SK-N-SH (cell line): ENCODE measurements around the gene PPL. TPM values are rescaled to one million over a fixed set of nuclear protein-coding genes. Genes with fewer than 3 reads are reported as not detected.

Experiments
- CTCF ChIA-PET: fragments of 300-600, 350-600 bp; formaldehyde crosslinking; extraction: SDS; loops from one replicate; lab custom pipeline; 2021; lab: Yijun Ruan, JAX
- POLR2A ChIA-PET: fragments of 350-600 bp; sonication (Branson Sonifier 250); formaldehyde crosslinking; extraction: SDS; loops from one replicate; lab custom pipeline; 2020; ENCODE audit warnings: antibody characterized with exemption, inconsistent platforms; lab: Yijun Ruan, JAX
- DNase-seq: peaks from one replicate; pipeline ENCODE4 v3.0.0; 2012
- H2AFZ ChIP-seq: fragments of 200-600 bp; sonication (generic); 2 replicates; pipeline ENCODE4 v1.8.1; 2016; ENCODE audit warnings: antibody characterized with exemption, mild to moderate bottlenecking, low read depth
- H3F3A ChIP-seq: fragments of 200-600 bp; sonication (generic); replicated peaks from 2 replicates; pipeline ENCODE3; 2016; ENCODE audit warnings: antibody characterized with exemption, mild to moderate bottlenecking; ENCODE audit not compliant: insufficient read depth
- H3K27ac ChIP-seq, 2 experiments: fragments of 200-500 bp in 1 of 2; fragments of 200-600 bp in 1 of 2; sonication (Bioruptor generic) in 1 of 2; sonication (generic), shearing (Covaris generic) in 1 of 2; 2 replicates each; pipeline versions ENCODE4 v1.5.1 to v1.6.1; 2014 to 2016; ENCODE audit warnings: low read depth in 2 of 2, inconsistent platforms in 1 of 2, low read length in 1 of 2, mild to moderate bottlenecking in 1 of 2, mixed read lengths in 1 of 2
- H3K27me3 ChIP-seq: fragments of 200-600 bp; sonication (generic), shearing (Covaris generic); 2 replicates; pipeline ENCODE4 v1.6.1; 2016; ENCODE audit warnings: mixed run types; ENCODE audit not compliant: insufficient read depth
- H3K36me3 ChIP-seq, 2 experiments: fragments of 200-500 bp in 1 of 2; fragments of 200-600 bp in 1 of 2; sonication (Bioruptor generic) in 1 of 2; sonication (generic) in 1 of 2; replicated peaks in 1 of 2; 2 replicates each; pipeline versions ENCODE3 to v1.5.1; 2014 to 2016; ENCODE audit warnings: low read length in 1 of 2, mild to moderate bottlenecking in 1 of 2; ENCODE audit not compliant: insufficient read depth in 2 of 2, control insufficient read depth in 1 of 2
- H3K4me1 ChIP-seq, 2 experiments: fragments of 200-500 bp in 1 of 2; fragments of 200-600 bp in 1 of 2; sonication (Bioruptor generic) in 1 of 2; sonication (generic), shearing (Covaris generic) in 1 of 2; 2 replicates each; pipeline versions ENCODE4 v1.5.1 to v1.6.1; 2014 to 2016; ENCODE audit warnings: low read depth in 1 of 2, low read length in 1 of 2, mixed run types in 1 of 2; ENCODE audit not compliant: insufficient read depth in 2 of 2, control insufficient read depth in 1 of 2
- H3K4me2 ChIP-seq: fragments of 200-600 bp; sonication (generic), shearing (Covaris generic); 2 replicates; pipeline ENCODE4 v1.6.1; 2017; ENCODE audit warnings: mixed run types
- H3K4me3 ChIP-seq, 2 experiments: fragments of 200-500 bp in 1 of 2; fragments of 200-600 bp in 1 of 2; sonication (Bioruptor generic) in 1 of 2; sonication (generic), shearing (Covaris generic) in 1 of 2; 2 replicates each; pipeline versions ENCODE4 v1.5.1 to v1.8.1; 2014 to 2016; ENCODE audit warnings: low read depth in 2 of 2, inconsistent platforms in 1 of 2, low read length in 1 of 2, mild to moderate bottlenecking in 1 of 2, mixed read lengths in 1 of 2, moderate library complexity in 1 of 2
- H3K79me2 ChIP-seq: fragments of 200-600 bp; sonication (generic); 2 replicates; pipeline ENCODE4 v1.8.1; 2017; ENCODE audit warnings: mild to moderate bottlenecking; ENCODE audit not compliant: insufficient read depth
- H3K9ac ChIP-seq: fragments of 200-600 bp; sonication (generic); 2 replicates; pipeline ENCODE4 v1.6.1; 2017; ENCODE audit warnings: mixed run types
- H3K9me2 ChIP-seq: fragments of 200-600 bp; sonication (generic); 2 replicates; pipeline ENCODE4 v1.6.1; 2017; ENCODE audit warnings: mixed run types
- H3K9me3 ChIP-seq: fragments of 200-600 bp; sonication (generic); 2 replicates; pipeline ENCODE4 v1.6.1; 2017; ENCODE audit warnings: mixed run types, mild to moderate bottlenecking, moderate library complexity
- H4K20me1 ChIP-seq: fragments of 200-600 bp; sonication (generic); 2 replicates; pipeline ENCODE4 v1.6.1; 2017; ENCODE audit warnings: mild to moderate bottlenecking, mixed run types; ENCODE audit not compliant: insufficient read depth
- CHD2 ChIP-seq: fragments of 150-350 bp; IDR thresholded peaks from 2 replicates; pipeline ENCODE4 v1.6.1; 2018; ENCODE audit warnings: low read length; ENCODE audit not compliant: partially characterized antibody
- EZH2phosphoT487 ChIP-seq: fragments of 200-600 bp; sonication (generic); IDR thresholded peaks from 2 replicates; pipeline ENCODE4 v1.6.1; 2017; ENCODE audit warnings: low read depth, mixed run types, mild to moderate bottlenecking, antibody characterized with exemption, moderate library complexity, borderline replicate concordance
- FOSL2 ChIP-seq: IDR thresholded peaks from 2 replicates; pipeline ENCODE4 v1.4.0; 2012; ENCODE audit warnings: low read depth, mild to moderate bottlenecking, moderate library complexity, borderline replicate concordance
- FOXM1 ChIP-seq: IDR thresholded peaks from 2 replicates; pipeline ENCODE4 v1.4.0; 2012; ENCODE audit warnings: low read depth, mild to moderate bottlenecking
- GATA2 ChIP-seq: sonication (generic); formaldehyde crosslinking; IDR thresholded peaks from 2 replicates; pipeline ENCODE4 v1.5.0; 2020; ENCODE audit warnings: mild to moderate bottlenecking, missing genetic modification reagents
- JUND ChIP-seq: IDR thresholded peaks from 2 replicates; pipeline ENCODE4 v1.4.0; 2012
- MEF2A ChIP-seq: IDR thresholded peaks from 2 replicates; pipeline ENCODE4 v1.4.0; 2012; ENCODE audit warnings: low read depth, borderline replicate concordance
- MXI1 ChIP-seq: IDR thresholded peaks from 2 replicates; pipeline ENCODE4 v1.6.1; 2012; ENCODE audit warnings: mild to moderate bottlenecking, low read depth, low read length, improper control_type of control experiment
- NRF1 ChIP-seq: IDR thresholded peaks from 2 replicates; pipeline ENCODE4 v1.6.1; 2012; ENCODE audit warnings: low read depth, mild to moderate bottlenecking, low read length
- POLR2AphosphoS5 ChIP-seq: IDR thresholded peaks from 2 replicates; pipeline ENCODE4 v1.6.1; 2012; ENCODE audit warnings: low read depth, low read length
- RCOR1 ChIP-seq: fragments of 150-350 bp; IDR thresholded peaks from 2 replicates; pipeline ENCODE4 v1.6.1; 2017; ENCODE audit warnings: antibody characterized with exemption, low read length
- RFX5 ChIP-seq: IDR thresholded peaks from 2 replicates; pipeline ENCODE4 v1.6.1; 2012; ENCODE audit warnings: mild to moderate bottlenecking, improper control_type of control experiment, low read length
- TAF1 ChIP-seq: IDR thresholded peaks from 2 replicates; pipeline ENCODE4 v1.6.1; 2012; ENCODE audit warnings: low read depth, mild to moderate bottlenecking, low read length, moderate library complexity, borderline replicate concordance
- YY1 ChIP-seq: IDR thresholded peaks from 2 replicates; pipeline ENCODE4 v1.4.0; 2012; ENCODE audit warnings: low read depth, mild to moderate bottlenecking
- WGBS: methylation state at CpG from one replicate; pipeline ENCODE4 v1.1.6; 2017; ENCODE audit warnings: low lambda C conversion rate; 5-methylcytosine and 5-hydroxymethylcytosine counted together
- polyA plus RNA-seq, 3 experiments: library from polyadenylated mRNA; depleted of rRNA; stranded (reverse); fragments of >200 nt; gene quantifications; 2 replicates each; pipeline ENCODE4 v1.2.3, GENCODE V29; 2012
- TF ChIP-seq, protein P1 (sequence below): IDR thresholded peaks from 2 replicates; pipeline ENCODE4 v1.4.0; 2012; ENCODE audit warnings: low read depth, borderline replicate concordance
- TF ChIP-seq, protein P2 (sequence below): IDR thresholded peaks from 2 replicates; pipeline ENCODE4; 2012
- TF ChIP-seq, protein P3 (sequence below): IDR thresholded peaks from 2 replicates; pipeline ENCODE4 v1.4.0; 2012; ENCODE audit warnings: low read depth, borderline replicate concordance
- TF ChIP-seq, protein P4 (sequence below): fragments of 150-350 bp; IDR thresholded peaks from 2 replicates; pipeline ENCODE4 v1.6.1; 2016; ENCODE audit warnings: mild to moderate bottlenecking, low read depth, low read length
- TF ChIP-seq, protein P5 (sequence below): fragments of 150-350 bp; IDR thresholded peaks from 2 replicates; pipeline ENCODE4 v1.6.1; 2017; ENCODE audit warnings: antibody characterized with exemption, low read length, low read depth, borderline replicate concordance

PPL gene
- polyA plus RNA-seq, 1 of the 3 experiments (the other 2 are of a cell fraction), result 24.6 TPM

DNA sequence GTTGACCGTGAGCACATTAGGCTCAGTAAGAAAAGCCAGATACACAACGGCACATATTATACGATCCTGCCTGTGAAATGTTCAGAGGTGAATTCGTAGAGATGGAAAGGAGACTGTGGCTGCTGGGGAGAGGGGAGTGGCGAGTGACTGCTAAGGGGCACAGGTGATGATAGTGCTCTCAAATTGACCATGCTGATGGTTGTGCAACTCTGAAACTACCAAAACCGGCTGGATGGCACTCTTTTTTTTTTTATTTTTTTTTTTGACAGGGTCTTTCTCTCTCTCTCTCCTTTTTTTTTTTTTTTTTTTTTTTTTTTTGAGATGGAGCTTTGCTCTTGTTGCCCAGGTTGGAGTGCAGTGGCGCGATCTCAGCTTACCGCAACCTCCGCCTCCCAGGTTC is 13.0 kb upstream of the PPL start (continued):
- no peak for TF ChIP-seq NRF1
- no peak for TF ChIP-seq CHD2
- TF ChIP-seq YY1, result no peak
- TF ChIP-seq, protein P1, sequence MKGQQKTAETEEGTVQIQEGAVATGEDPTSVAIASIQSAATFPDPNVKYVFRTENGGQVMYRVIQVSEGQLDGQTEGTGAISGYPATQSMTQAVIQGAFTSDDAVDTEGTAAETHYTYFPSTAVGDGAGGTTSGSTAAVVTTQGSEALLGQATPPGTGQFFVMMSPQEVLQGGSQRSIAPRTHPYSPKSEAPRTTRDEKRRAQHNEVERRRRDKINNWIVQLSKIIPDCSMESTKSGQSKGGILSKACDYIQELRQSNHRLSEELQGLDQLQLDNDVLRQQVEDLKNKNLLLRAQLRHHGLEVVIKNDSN, result no peak
- TF ChIP-seq, all 33 proteins: peak for 0

DNA sequence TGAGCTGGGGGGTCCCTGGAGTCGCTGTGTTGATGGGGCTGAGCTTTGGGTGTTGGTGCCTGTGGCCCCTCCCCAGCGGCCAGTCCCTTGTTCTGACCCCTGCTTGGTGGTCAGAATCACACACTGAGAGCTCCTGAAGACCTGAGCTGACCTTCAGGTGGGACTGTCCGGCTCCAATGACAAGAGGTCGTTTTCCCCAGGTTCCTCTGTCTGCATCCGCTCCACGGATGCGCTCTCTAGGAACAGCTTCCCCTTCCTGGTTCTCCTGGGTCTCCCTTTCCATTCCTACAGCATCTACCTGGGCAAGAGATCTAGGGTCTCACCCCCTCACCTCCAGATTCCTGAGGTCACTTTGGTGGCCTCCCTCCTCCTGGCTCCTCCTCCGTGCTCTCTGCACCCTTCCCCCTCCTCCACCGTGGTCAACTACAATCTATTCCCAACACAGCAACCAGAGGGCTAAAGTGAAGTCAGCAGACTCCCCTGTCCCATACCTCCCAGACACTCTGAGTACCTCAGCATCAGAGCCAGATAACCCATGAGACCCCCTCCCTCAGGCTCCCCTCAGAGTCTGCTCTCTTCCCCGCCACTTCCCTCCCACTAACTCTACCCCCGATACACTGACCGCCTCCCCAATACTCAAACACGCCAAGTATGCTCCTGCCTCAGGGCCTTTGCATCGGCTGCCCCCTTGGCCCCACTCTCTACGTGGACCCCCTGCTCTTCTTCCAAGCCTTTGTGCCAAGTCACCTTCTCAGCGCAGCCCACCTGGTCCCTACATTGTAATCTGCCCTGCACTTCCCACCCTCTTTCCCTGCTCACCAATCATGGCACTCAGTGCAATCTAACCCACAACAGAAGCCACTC is 12.2 kb upstream of the PPL start:
- ChIA-PET POLR2A (no interaction called here), CTCF (interaction anchor here (1.1 kb wide), 1 partner anchor 8 kb away, joined by 3 read pairs; no protein-coding TSS in a partner anchor)
- H3K36me3 ChIP-seq, result no peaks in the 10 kb centered on the region
- H3K9me3 ChIP-seq, result no peaks in the 10 kb centered on the region
- no peak overlapping the region for H2AFZ ChIP-seq
- no peak for DNase-seq
- no peaks in the 10 kb centered on the region for H3K27me3 ChIP-seq
- no peaks in the 10 kb centered on the region for H3K79me2 ChIP-seq
- TF ChIP-seq POLR2AphosphoS5 (no peak), YY1 (no peak), MXI1 (no peak), RCOR1 (no peak), MEF2A (no peak), FOSL2 (no peak), CHD2 (no peak), GATA2 (CRISPR knock-in tag) (no peak), FOXM1 (no peak), EZH2phosphoT487 (no peak), RFX5 (no peak), JUND (no peak), TAF1 (no peak)
- TF ChIP-seq, protein P2, sequence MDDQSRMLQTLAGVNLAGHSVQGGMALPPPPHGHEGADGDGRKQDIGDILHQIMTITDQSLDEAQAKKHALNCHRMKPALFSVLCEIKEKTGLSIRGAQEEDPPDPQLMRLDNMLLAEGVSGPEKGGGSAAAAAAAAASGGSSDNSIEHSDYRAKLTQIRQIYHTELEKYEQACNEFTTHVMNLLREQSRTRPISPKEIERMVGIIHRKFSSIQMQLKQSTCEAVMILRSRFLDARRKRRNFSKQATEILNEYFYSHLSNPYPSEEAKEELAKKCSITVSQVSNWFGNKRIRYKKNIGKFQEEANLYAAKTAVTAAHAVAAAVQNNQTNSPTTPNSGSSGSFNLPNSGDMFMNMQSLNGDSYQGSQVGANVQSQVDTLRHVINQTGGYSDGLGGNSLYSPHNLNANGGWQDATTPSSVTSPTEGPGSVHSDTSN, result no peak
- TF ChIP-seq, protein P3, sequence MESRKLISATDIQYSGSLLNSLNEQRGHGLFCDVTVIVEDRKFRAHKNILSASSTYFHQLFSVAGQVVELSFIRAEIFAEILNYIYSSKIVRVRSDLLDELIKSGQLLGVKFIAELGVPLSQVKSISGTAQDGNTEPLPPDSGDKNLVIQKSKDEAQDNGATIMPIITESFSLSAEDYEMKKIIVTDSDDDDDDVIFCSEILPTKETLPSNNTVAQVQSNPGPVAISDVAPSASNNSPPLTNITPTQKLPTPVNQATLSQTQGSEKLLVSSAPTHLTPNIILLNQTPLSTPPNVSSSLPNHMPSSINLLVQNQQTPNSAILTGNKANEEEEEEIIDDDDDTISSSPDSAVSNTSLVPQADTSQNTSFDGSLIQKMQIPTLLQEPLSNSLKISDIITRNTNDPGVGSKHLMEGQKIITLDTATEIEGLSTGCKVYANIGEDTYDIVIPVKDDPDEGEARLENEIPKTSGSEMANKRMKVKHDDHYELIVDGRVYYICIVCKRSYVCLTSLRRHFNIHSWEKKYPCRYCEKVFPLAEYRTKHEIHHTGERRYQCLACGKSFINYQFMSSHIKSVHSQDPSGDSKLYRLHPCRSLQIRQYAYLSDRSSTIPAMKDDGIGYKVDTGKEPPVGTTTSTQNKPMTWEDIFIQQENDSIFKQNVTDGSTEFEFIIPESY, result no peak
- TF ChIP-seq, protein P4, sequence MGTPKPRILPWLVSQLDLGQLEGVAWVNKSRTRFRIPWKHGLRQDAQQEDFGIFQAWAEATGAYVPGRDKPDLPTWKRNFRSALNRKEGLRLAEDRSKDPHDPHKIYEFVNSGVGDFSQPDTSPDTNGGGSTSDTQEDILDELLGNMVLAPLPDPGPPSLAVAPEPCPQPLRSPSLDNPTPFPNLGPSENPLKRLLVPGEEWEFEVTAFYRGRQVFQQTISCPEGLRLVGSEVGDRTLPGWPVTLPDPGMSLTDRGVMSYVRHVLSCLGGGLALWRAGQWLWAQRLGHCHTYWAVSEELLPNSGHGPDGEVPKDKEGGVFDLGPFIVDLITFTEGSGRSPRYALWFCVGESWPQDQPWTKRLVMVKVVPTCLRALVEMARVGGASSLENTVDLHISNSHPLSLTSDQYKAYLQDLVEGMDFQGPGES, result no peak
- TF ChIP-seq, protein P5, sequence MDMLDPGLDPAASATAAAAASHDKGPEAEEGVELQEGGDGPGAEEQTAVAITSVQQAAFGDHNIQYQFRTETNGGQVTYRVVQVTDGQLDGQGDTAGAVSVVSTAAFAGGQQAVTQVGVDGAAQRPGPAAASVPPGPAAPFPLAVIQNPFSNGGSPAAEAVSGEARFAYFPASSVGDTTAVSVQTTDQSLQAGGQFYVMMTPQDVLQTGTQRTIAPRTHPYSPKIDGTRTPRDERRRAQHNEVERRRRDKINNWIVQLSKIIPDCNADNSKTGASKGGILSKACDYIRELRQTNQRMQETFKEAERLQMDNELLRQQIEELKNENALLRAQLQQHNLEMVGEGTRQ, result no peak
- H3K4me2 ChIP-seq, result no peak overlapping the region
- H3K4me3 ChIP-seq, result no peak overlapping the region
- H4K20me1 ChIP-seq, result no peaks in the 10 kb centered on the region
- H3K27ac ChIP-seq, result no peak overlapping the region
- peaks cover 0 to 18% of the 10 kb centered on the region in 2 experiments; a peak in 3 of 4 replicates for H3K4me1 ChIP-seq
- peaks cover 10% of the 10 kb centered on the region for H3F3A ChIP-seq
- no peak overlapping the region for H3K9ac ChIP-seq
- 73% methylated on average over 15 of the region's 16 CpGs for WGBS
- H3K9me2 ChIP-seq, result no peaks in the 10 kb centered on the region
